8988T (cell line): ENCODE results near the gene GAGE10.
"Not testable (repeated sequence)": the region's sequence is repeated elsewhere in the genome, so short reads cannot be mapped to it uniquely, and the experiment has no call there.

Source experiments
- DNase-seq: peaks from one replicate; pipeline ENCODE4 v3.0.0; 2011

GAGE10 gene

DNA sequence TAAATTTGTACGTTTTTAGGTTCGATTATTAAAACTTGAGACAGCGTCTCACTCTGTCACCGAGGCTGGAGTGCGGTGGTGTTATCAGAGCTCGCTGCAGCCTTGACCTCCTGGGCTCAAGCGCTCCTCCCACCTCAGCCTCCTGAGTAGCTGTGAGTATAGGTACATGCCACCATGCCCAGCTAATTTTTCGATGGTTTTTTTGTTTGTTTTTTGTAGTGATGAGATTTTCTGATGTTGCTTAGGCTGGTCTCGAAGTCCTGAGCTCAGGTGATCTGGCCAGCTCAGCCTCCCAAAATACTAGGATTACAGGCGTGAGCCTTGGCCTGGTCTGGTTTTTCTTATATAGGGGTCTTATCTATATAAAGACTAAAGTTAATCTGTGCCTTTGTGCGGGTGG is 27.0 kb downstream of the GAGE10 start:
- DNase-seq: not testable (repeated sequence)

DNA sequence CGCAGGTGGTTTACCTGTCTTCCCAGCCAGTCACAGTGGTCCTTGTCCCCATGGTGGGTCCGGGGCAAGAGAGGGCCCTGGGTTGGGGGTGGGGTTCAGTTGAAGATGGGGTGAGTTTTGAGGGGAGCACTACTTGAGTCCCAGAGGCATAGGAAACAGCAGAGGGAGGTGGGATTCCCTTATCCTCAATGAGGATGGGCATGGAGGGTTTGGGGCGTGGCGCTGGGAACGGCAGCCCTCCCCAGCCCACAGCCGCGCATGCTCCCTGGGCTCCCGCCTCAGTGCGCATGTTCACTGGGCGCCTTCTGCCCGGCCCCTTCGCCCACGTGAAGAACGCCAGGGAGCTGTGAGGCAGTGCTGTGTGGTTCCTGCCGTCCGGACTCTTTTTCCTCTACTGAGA is 27.8 kb downstream of the GAGE10 start, which contains the start of gene GAGE13:
Gene GAGE13 (plus strand): TSS at position 301 of the 400 bp plus-strand sequence. CDS start 1,156 bp downstream, outside the sequence.
- not testable (repeated sequence) for DNase-seq

DNA sequence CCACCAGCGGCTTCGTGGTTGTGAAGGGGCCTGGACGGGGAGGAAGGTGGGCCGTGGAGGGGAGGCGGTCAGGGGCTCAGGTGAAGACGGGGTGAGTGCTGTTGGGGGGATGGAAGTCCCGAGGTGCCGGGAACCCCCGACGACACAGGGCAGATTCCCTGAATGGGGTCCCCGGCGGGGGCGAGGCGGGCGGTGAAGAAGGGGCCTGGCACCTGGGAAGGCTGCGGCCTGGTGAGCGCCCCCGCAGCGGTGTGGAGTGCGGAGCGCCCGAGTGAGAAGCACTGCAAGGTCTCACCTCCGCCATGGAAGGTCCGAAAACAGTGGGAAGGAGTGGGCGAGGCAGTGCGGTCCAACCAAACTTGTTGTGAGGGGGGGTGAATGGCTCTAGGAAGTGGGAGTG is 28.4 kb downstream of the GAGE10 start:
- not testable (repeated sequence) for DNase-seq

DNA sequence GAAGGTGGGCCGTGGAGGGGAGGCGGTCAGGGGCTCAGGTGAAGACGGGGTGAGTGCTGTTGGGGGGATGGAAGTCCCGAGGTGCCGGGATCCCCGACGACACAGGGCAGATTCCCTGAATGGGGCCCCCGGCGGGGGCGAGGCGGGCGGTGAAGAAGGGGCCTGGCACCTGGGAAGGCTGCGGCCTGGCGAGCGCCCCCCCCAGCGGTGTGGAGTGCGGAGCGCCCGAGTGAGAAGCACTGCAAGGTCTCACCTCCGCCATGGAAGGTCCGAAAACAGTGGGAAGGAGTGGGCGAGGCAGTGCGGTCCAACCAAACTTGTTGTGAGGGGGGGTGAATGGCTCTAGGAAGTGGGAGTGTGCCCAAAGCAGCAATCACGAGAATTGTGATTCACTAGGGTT is 38.0 kb downstream of the GAGE10 start:
- not testable (repeated sequence) for DNase-seq

DNA sequence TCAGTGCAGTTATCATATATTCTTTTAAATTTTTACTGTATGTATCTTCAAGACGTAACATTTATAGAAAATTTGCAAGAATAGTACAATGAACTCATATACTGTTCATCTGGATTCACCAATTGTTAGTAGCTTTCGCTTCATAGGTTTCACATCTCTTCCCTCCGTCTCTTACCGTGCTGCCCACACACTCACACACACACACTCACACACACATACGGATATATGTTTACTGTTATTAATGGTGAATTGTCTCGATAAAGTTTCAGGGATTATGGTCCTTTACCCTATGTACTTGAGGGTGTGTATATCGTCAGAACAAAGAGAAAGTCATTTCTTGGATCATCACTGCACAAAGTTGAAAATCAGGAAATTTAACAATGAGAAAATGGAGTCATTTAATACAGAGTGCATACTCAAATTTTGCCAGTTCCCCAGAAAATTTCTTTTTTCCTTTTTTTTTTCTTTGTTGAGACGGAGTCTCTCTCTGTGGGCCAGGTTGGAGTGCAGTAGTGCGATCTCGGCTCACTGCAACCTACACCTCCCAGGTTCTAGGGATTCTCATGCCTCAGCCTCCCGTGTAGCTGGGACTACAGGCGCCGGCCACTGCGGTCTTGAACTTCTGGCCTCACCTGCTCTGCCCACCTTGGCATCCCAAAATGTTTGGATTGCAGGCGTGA is 41.2 kb downstream of the GAGE10 start:
- DNase-seq: not testable (repeated sequence)

DNA sequence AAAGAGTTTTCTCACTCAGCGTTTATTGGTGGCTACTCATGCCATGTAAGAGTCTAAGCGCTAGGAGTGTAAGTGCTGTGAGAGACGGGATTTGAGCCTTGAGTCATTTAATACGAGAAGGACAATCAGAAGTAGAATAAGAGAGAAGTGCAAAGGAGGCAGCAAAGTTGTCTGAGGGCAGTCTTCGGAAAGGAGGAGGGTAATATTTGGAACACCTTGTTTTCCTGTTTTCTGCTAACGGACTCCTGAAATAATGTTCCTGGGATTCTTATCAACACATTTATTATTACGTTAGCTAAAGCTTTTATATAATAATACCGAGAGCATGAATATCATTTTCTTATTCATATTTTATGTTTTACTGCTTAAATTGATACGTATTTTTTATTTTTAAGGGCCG is 42.0 kb downstream of the GAGE10 start:
- not testable (repeated sequence) for DNase-seq

DNA sequence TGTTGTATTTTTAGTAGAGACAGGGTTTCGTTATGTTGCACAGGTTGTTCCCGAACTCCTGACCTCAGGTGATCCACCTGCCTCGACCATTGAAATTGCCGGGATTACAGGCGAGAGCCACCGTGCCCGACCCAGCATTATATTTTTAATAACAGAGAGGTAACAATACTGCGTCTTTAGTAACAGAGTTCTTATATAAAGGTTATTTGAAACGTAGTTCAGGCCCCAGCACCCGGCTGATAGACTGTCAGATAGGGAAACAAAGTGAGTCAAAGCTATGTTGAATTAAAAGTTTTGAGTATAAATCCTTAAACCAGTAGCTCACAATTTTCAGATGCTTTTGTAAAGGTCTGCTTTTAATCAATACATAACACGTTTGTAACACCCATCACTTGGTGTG is 42.7 kb downstream of the GAGE10 start:
- not testable (repeated sequence) for DNase-seq
